Liver (tissue), 9 donors: ENCODE measurements around the gene CPZ. TPM values are rescaled to one million over a fixed set of nuclear protein-coding genes. Genes with fewer than 3 reads are reported as not detected.

Experiments used
- DNase-seq: peaks from one replicate; pipeline ENCODE4 v3.0.0-alpha.2; 2017; ENCODE audit warnings: low spot score
- H3K27ac ChIP-seq, 2 donors: one replicate each; pipeline ENCODE4 v1.7.0; 2013; ENCODE audit warnings: inconsistent platforms in 2 of 2, low read length in 2 of 2, control low read depth in 1 of 2, low read depth in 1 of 2, mild to moderate bottlenecking in 1 of 2
- H3K27me3 ChIP-seq, 4 donors: one replicate each; pipeline versions ENCODE4 v1.6.1 to v1.7.0; 2013; ENCODE audit warnings: low read length in 3 of 4, inconsistent platforms in 1 of 4, mild to moderate bottlenecking in 1 of 4, moderate library complexity in 1 of 4; ENCODE audit not compliant: control insufficient read depth in 4 of 4, insufficient read depth in 4 of 4
- H3K36me3 ChIP-seq, 4 donors: one replicate each; pipeline versions ENCODE4 v1.6.1 to v1.7.0; 2013; ENCODE audit warnings: low read length in 3 of 4, mild to moderate bottlenecking in 3 of 4, low read depth in 1 of 4, moderate library complexity in 1 of 4; ENCODE audit not compliant: control insufficient read depth in 4 of 4, insufficient read depth in 3 of 4
- H3K4me1 ChIP-seq, 4 donors: one replicate each; pipeline versions ENCODE4 v1.6.1 to v1.7.0; 2013; ENCODE audit warnings: low read length in 3 of 4, mild to moderate bottlenecking in 3 of 4, moderate library complexity in 1 of 4; ENCODE audit not compliant: control insufficient read depth in 4 of 4, insufficient read depth in 4 of 4
- H3K4me3 ChIP-seq, 3 donors: one replicate each; pipeline versions ENCODE4 v1.6.1 to v1.7.0; 2013; ENCODE audit warnings: low read length in 3 of 3, control low read depth in 1 of 3, low read depth in 1 of 3, mild to moderate bottlenecking in 1 of 3
- H3K9ac ChIP-seq, 2 donors: one replicate each; pipeline ENCODE4 v1.7.0; 2013; ENCODE audit warnings: low read length in 2 of 2, mild to moderate bottlenecking in 2 of 2, moderate library complexity in 2 of 2, control low read depth in 1 of 2, low read depth in 1 of 2
- H3K9me3 ChIP-seq, 4 donors: one replicate each; pipeline versions ENCODE4 v1.6.1 to v1.7.0; 2013; ENCODE audit warnings: low read length in 3 of 4; ENCODE audit not compliant: control insufficient read depth in 4 of 4
- EGR1 ChIP-seq, 2 donors: IDR thresholded peaks; 2 replicates each; pipeline ENCODE4 v1.6.1; 2016 to 2018; ENCODE audit warnings: antibody characterized with exemption in 2 of 2, low read depth in 2 of 2
- FOXA1 ChIP-seq: IDR thresholded peaks from 2 replicates; pipeline ENCODE4 v1.6.1; 2016; ENCODE audit warnings: antibody characterized with exemption
- FOXA2 ChIP-seq: IDR thresholded peaks from 2 replicates; pipeline ENCODE4 v1.6.1; 2016; ENCODE audit warnings: antibody characterized with exemption
- GABPA ChIP-seq, 2 donors: IDR thresholded peaks in 1 of 2; conservative IDR thresholded peaks in 1 of 2; 2 replicates each; pipeline ENCODE4 v1.6.1; 2016; ENCODE audit warnings: antibody characterized with exemption in 2 of 2, mild to moderate bottlenecking in 1 of 2, moderate library complexity in 1 of 2
- HNF4A ChIP-seq, 2 donors: conservative IDR thresholded peaks; 2 replicates each; pipeline ENCODE4 v1.6.1; 2016; ENCODE audit warnings: antibody characterized with exemption in 2 of 2, mild to moderate bottlenecking in 2 of 2
- HNF4G ChIP-seq: IDR thresholded peaks from 2 replicates; pipeline ENCODE4 v1.6.1; 2016; ENCODE audit warnings: antibody characterized with exemption
- JUND ChIP-seq, 2 donors: IDR thresholded peaks; 2 replicates each; pipeline ENCODE4 v1.6.1; 2016; ENCODE audit warnings: antibody characterized with exemption in 2 of 2
- NR2F2 ChIP-seq: IDR thresholded peaks from 2 replicates; pipeline ENCODE4 v1.6.1; 2016; ENCODE audit warnings: antibody characterized with exemption
- RAD21 ChIP-seq, 2 donors: IDR thresholded peaks; 2 replicates each; pipeline ENCODE4 v1.6.1; 2016; ENCODE audit warnings: antibody characterized with exemption in 2 of 2, mild to moderate bottlenecking in 2 of 2
- RXRA ChIP-seq, 2 donors: IDR thresholded peaks; 2 replicates each; pipeline ENCODE4 v1.6.1; 2017 to 2018; ENCODE audit warnings: antibody characterized with exemption in 2 of 2, mild to moderate bottlenecking in 1 of 2
- SP1 ChIP-seq: IDR thresholded peaks from 2 replicates; pipeline ENCODE4 v1.6.1; 2018; ENCODE audit warnings: antibody characterized with exemption, mild to moderate bottlenecking
- TAF1 ChIP-seq: conservative IDR thresholded peaks from 2 replicates; pipeline ENCODE4 v1.6.1; 2016; ENCODE audit warnings: antibody characterized with exemption, mild to moderate bottlenecking
- YY1 ChIP-seq: IDR thresholded peaks from 2 replicates; pipeline ENCODE4 v1.6.1; 2016; ENCODE audit warnings: antibody characterized with exemption, mild to moderate bottlenecking
- WGBS: extraction: QIAGEN DNeasy Blood & Tissue Kit; methylation state at CpG from one replicate; pipeline ENCODE4 v1.1.7; 2013; 5-methylcytosine and 5-hydroxymethylcytosine counted together
- polyA plus RNA-seq, 2 donors: library from polyadenylated mRNA; stranded (reverse) in 1 of 2; unstranded in 1 of 2; fragments of 200-250 nt in 1 of 2; fragments of >200 nt in 1 of 2; fragmentation: Nextera tagmentation in 1 of 2; extraction: Ambion mirVana in 1 of 2; gene quantifications; one replicate each; pipeline versions ENCODE4 v1.2.1 to v1.2.3, GENCODE V29; 2013 to 2015
- total RNA-seq, 2 donors: library from RNA; depleted of rRNA; stranded (reverse); fragments of >200 nt; gene quantifications; one replicate each; pipeline ENCODE4 v1.2.3, GENCODE V29; 2014
- TF ChIP-seq, protein P1 (sequence below): IDR thresholded peaks from 2 replicates; pipeline ENCODE4 v1.6.1; 2016; ENCODE audit warnings: antibody characterized with exemption, mild to moderate bottlenecking
- TF ChIP-seq, protein P2 (sequence below): IDR thresholded peaks from 2 replicates; pipeline ENCODE4 v1.6.1; 2016; ENCODE audit warnings: antibody characterized with exemption
- TF ChIP-seq, protein P3 (sequence below): fragments of 150-350 bp; IDR thresholded peaks from 2 replicates; pipeline ENCODE4 v1.5.1; 2017; ENCODE audit warnings: improper control_type of control experiment, low read depth, low read length; ENCODE audit not compliant: missing input control
- TF ChIP-seq, protein P4 (sequence below): IDR thresholded peaks from 2 replicates; pipeline ENCODE4 v1.6.1; 2016; ENCODE audit warnings: antibody characterized with exemption
- donor health status: healthy.
- donor health status: healthy.
- donor health status: healthy.
- donor health status: healthy.
- donor health status: healthy.

CPZ gene
- total and polyA plus RNA-seq, 4 donors: 0.51 to 1.8 (median 1.4) TPM

DNA sequence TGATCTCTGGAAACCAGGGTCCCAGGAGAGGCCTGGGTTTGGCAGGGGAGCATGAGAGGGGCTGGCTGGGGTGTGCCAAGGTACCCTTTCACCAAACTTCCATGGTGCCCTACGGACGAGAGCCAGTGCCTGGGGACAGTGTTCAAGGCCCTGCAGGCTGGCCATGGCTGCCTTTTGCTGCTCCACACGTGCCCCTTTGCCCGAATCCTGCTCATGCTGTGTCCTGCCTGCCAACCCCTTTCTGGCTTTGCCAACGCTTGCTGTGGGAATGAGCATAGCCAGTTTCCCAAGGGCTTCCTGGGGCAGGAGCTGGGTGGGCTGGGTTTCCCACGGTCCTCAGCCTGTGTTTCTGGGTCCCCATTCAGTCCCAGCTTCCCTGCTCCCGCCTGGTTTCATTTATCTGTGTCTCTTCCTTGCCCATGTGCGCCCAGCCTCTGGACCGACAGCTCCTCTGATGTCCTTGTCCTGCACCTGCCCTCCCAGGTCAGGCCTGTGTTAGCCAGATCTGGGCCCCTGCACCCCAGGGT lies 17.3 kb downstream of the CPZ start (continued):
- TF ChIP-seq, protein P1, sequence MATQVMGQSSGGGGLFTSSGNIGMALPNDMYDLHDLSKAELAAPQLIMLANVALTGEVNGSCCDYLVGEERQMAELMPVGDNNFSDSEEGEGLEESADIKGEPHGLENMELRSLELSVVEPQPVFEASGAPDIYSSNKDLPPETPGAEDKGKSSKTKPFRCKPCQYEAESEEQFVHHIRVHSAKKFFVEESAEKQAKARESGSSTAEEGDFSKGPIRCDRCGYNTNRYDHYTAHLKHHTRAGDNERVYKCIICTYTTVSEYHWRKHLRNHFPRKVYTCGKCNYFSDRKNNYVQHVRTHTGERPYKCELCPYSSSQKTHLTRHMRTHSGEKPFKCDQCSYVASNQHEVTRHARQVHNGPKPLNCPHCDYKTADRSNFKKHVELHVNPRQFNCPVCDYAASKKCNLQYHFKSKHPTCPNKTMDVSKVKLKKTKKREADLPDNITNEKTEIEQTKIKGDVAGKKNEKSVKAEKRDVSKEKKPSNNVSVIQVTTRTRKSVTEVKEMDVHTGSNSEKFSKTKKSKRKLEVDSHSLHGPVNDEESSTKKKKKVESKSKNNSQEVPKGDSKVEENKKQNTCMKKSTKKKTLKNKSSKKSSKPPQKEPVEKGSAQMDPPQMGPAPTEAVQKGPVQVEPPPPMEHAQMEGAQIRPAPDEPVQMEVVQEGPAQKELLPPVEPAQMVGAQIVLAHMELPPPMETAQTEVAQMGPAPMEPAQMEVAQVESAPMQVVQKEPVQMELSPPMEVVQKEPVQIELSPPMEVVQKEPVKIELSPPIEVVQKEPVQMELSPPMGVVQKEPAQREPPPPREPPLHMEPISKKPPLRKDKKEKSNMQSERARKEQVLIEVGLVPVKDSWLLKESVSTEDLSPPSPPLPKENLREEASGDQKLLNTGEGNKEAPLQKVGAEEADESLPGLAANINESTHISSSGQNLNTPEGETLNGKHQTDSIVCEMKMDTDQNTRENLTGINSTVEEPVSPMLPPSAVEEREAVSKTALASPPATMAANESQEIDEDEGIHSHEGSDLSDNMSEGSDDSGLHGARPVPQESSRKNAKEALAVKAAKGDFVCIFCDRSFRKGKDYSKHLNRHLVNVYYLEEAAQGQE: no peak
- TF ChIP-seq SP1 (no peak), JUND (IDR thresholded peaks at IDR 0.05) (no peak), YY1 (no peak), EGR1 (IDR thresholded peaks at IDR 0.05; ENCODE audit: low read depth in 2 of 2) (no peak), TAF1 (no peak), RXRA (IDR thresholded peaks at IDR 0.05) (no peak), HNF4G (no peak)
- TF ChIP-seq, protein P2, sequence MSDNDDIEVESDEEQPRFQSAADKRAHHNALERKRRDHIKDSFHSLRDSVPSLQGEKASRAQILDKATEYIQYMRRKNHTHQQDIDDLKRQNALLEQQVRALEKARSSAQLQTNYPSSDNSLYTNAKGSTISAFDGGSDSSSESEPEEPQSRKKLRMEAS: no peak

DNA sequence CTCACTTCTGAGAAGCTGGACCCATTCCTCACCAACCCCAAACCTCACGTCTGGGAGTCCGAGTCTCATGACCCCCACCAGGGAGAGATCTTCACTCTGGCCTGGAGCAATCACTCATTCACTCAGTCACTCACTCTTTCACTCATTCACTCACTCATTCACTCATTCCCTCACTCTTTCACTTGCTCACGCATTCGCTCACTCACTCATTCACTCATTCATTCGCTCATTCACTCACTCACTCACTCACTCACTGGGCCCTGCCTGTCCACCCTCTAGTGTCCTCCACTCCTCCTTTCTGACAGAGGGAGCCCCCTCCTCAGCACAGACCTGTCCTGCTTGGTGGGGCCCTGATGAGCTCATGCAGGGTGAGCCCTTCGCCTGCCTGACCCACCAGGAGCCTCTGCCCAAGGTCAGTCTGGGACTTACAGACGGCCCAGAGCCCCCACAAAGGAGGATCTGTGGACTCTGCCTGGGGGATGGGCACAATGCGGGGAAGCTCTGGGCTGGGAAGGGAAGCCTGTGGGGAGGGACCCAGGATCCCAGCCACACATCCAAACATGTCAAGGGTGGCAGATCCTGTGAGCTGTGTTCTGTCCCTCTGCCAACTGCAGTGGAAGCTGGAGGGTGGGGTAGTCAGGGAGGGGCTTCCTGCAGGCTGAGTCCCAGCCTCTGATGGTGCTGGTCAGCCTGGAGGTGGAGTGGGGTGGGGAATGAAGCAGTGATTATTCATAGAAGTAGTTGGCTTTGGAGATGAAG lies 18.5 kb downstream of the CPZ start:
- TF ChIP-seq RXRA (IDR thresholded peaks at IDR 0.05) (no peak), SP1 (no peak), RAD21 (IDR thresholded peaks at IDR 0.05) (no peak), NR2F2 (no peak), GABPA (IDR thresholded peaks at IDR 0.05 in 1 of 2, conservative IDR thresholded peaks at IDR 0.05 in 1 of 2) (no peak), HNF4G (no peak), HNF4A (conservative IDR thresholded peaks at IDR 0.05) (no peak), FOXA2 (no peak), YY1 (no peak), TAF1 (no peak), FOXA1 (no peak), JUND (IDR thresholded peaks at IDR 0.05) (no peak)
- TF ChIP-seq, protein P3, sequence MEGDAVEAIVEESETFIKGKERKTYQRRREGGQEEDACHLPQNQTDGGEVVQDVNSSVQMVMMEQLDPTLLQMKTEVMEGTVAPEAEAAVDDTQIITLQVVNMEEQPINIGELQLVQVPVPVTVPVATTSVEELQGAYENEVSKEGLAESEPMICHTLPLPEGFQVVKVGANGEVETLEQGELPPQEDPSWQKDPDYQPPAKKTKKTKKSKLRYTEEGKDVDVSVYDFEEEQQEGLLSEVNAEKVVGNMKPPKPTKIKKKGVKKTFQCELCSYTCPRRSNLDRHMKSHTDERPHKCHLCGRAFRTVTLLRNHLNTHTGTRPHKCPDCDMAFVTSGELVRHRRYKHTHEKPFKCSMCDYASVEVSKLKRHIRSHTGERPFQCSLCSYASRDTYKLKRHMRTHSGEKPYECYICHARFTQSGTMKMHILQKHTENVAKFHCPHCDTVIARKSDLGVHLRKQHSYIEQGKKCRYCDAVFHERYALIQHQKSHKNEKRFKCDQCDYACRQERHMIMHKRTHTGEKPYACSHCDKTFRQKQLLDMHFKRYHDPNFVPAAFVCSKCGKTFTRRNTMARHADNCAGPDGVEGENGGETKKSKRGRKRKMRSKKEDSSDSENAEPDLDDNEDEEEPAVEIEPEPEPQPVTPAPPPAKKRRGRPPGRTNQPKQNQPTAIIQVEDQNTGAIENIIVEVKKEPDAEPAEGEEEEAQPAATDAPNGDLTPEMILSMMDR: no peak
- TF ChIP-seq, protein P1: no peak
- TF ChIP-seq, protein P2: no peak
- TF ChIP-seq, protein P4, sequence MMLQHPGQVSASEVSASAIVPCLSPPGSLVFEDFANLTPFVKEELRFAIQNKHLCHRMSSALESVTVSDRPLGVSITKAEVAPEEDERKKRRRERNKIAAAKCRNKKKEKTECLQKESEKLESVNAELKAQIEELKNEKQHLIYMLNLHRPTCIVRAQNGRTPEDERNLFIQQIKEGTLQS: no peak
- Histone ChIP-seq H3K27me3 (no peaks in the 10 kb centered on the region), H3K4me1 (no peaks in the 10 kb centered on the region), H3K4me3 (no peak overlapping the region), H3K36me3 (no peaks in the 10 kb centered on the region), H3K9ac (no peak overlapping the region), H3K27ac (no peak overlapping the region), H3K9me3 (no peaks in the 10 kb centered on the region)
- WGBS: 85% methylated on average over 8 of the region's 8 CpGs
- DNase-seq: no peak
